WERI-Rb-1 (cell line): Measurements from ENCODE around the gene MAP2K2.

Source experiments
- DNase-seq: peaks from one replicate; pipeline ENCODE4 v3.0.0-alpha.2; 2020
- H3K27ac ChIP-seq: fragments of 250-450 bp; sonication (Bioruptor Pico); 2 replicates; pipeline ENCODE4 v1.5.1; 2020; ENCODE audit warnings: mild to moderate bottlenecking, moderate library complexity
- H3K27me3 ChIP-seq: fragments of 250-450 bp; sonication (Bioruptor Pico); 2 replicates; pipeline ENCODE4 v1.5.1; 2021; ENCODE audit warnings: mild to moderate bottlenecking, low read depth, moderate library complexity; ENCODE audit not compliant: insufficient read depth, severe bottlenecking
- H3K36me3 ChIP-seq: fragments of 250-450 bp; sonication (Bioruptor Pico); 2 replicates; pipeline ENCODE4 v1.5.1; 2020; ENCODE audit warnings: mild to moderate bottlenecking, moderate library complexity
- H3K4me3 ChIP-seq: 2 replicates; pipeline ENCODE4 v1.5.1; 2011; ENCODE audit warnings: low read depth, mild to moderate bottlenecking, control low read depth, low read length
- H3K9me3 ChIP-seq: fragments of 250-450 bp; sonication (Bioruptor Pico); 2 replicates; pipeline ENCODE4 v1.5.1; 2021; ENCODE audit warnings: mild to moderate bottlenecking, moderate library complexity; ENCODE audit not compliant: severe bottlenecking
- TF ChIP-seq, protein P1 (sequence below): IDR thresholded peaks from 2 replicates; pipeline ENCODE4 v1.5.1; 2011; ENCODE audit warnings: low read depth, mild to moderate bottlenecking, control low read depth, inconsistent platforms, low read length

The MAP2K2 gene

DNA sequence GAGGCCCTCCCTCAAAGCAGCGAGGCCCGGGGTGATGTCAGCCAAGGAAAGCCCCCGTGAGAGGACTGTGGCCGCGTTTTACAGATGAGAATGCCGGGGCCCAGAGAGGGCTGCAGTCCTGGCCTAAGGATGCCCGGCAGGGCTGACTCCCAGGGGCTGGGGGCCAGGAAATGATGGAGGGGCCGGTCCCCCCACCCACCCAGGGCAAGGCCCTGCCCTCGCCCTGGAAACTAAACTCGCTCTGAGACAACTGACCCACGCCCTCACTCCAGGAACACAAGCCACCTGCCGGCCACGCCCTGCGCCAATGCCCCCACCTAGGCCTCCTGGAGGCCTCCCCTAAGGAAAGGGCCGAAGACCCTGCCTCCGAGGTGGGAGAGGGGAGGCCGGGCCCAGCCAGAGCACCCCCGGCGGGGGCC lies 64.5 kb downstream of the MAP2K2 start:
- no peak for DNase-seq
- H3K4me3 ChIP-seq = no peak overlapping the region
- TF ChIP-seq, protein P1, sequence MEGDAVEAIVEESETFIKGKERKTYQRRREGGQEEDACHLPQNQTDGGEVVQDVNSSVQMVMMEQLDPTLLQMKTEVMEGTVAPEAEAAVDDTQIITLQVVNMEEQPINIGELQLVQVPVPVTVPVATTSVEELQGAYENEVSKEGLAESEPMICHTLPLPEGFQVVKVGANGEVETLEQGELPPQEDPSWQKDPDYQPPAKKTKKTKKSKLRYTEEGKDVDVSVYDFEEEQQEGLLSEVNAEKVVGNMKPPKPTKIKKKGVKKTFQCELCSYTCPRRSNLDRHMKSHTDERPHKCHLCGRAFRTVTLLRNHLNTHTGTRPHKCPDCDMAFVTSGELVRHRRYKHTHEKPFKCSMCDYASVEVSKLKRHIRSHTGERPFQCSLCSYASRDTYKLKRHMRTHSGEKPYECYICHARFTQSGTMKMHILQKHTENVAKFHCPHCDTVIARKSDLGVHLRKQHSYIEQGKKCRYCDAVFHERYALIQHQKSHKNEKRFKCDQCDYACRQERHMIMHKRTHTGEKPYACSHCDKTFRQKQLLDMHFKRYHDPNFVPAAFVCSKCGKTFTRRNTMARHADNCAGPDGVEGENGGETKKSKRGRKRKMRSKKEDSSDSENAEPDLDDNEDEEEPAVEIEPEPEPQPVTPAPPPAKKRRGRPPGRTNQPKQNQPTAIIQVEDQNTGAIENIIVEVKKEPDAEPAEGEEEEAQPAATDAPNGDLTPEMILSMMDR = no peak
- no peaks in the 10 kb centered on the region for H3K9me3 ChIP-seq
- H3K36me3 ChIP-seq = peaks cover 58% of the 10 kb centered on the region
- no peaks in the 10 kb centered on the region for H3K27me3 ChIP-seq
- peak overlapping the region; percentile 98 for H3K27ac ChIP-seq

DNA sequence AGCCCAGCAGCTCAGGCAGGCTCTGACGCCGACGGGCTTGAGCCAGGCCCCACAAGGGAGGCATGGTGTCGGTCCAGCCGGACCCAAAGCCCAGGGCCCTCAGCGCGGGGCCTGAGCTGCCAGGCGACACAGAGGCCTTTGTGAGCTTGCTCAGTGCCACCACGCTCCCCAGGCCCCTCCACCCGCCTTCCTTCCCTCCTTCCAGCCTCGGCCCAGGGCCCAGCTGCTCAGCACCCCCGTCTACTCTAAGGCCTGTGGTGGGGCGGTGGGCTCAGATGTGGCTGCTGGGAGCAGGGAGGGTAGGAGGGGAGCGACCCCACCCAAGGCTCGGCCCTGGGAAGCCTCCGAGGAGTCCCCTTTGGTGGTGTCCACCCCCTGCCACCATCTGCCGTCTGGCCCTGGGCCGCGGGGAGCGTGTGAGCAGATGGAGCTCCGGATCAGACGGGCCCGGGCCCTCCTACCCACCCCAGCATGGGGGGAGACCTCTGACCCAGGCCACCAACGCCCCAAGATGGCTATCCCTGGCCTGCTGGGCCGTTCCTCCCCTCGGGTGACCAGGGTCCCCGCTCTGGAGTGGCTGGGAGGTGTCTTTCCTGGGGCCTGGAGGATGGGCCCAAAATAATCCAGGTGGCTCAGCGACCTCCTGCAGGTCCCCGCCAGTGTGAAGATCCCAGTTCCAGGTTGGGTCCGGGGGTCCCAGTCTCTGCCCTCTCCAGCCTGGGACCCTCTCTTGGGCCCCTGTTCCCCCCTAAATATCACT lies 65.0 kb downstream of the MAP2K2 start:
- no peaks in the 10 kb centered on the region for H3K27me3 ChIP-seq
- peaks cover 61% of the 10 kb centered on the region for H3K36me3 ChIP-seq
- H3K4me3 ChIP-seq = peak overlapping the region; percentile 40
- peak; percentile 95 for DNase-seq
- TF ChIP-seq, protein P1 = no peak
- H3K27ac ChIP-seq = peak overlapping the region; percentile 98
- no peaks in the 10 kb centered on the region for H3K9me3 ChIP-seq

DNA sequence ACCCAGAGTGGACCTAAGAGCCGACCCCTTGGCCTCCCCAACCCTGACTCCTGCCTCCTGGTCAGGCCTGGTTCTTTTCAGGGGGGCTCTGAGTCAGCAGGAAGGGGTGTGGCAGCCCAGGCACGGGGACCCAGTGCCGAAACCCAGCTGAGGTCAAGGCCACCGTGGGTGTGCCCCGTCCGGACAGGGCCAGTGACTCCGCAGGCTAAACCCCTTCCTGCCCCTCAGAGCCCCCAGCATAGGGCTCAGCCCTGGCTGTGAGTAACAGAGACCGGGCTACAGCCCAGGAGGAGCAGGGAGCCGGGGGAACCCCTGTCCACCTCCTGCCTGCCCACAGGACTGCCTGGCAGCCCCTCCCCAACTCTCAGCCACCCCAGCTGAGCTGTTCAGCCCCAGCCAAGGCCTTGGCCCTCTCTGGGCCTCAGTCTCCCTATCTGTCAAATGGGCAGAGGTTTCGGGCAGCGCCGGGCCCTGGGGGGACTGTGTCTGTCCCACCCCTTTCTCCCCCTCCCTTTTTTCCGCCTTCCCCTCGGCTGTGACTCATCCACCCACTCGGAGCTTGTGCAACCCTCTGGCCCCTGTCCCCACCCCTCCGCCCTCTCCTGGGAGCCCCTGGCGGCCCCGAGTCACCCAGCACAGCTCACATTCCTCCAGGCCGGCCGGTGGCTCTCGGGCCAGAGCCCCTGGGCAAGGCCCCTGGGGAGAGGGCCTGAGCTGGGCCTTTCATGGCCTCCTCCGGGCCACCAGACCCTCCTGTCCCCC lies 65.8 kb downstream of the MAP2K2 start:
- peak; percentile 78 for DNase-seq
- Histone ChIP-seq H3K9me3 (no peaks in the 10 kb centered on the region), H3K36me3 (peaks cover 64% of the 10 kb centered on the region), H3K4me3 (peak overlapping the region; percentile 40), H3K27me3 (no peaks in the 10 kb centered on the region), H3K27ac (peak overlapping the region; percentile 98)
- TF ChIP-seq, protein P1 = no peak

DNA sequence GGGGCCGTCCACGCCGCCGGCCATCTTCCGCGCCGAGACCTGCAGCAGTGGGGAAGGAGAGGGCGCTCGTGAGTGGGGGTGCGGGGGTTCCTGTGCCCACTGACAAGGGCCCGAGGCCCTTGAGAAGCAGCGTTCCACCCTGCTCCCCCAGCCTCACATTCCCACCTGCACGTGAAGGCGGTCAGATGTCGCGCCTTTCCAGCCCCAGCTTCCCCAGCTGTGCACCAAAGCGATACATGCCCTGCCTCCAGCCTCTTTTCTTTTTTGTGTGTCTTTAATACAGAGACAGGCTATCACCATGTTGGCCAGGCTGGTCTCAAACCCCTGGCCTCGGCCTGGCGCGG lies 68.7 kb downstream of the MAP2K2 start:
- Histone ChIP-seq H3K27me3 (no peaks in the 10 kb centered on the region), H3K27ac (no peak overlapping the region), H3K36me3 (peaks cover 70% of the 10 kb centered on the region), H3K4me3 (no peak overlapping the region), H3K9me3 (no peaks in the 10 kb centered on the region)
- TF ChIP-seq, protein P1 = no peak
- no peak for DNase-seq

DNA sequence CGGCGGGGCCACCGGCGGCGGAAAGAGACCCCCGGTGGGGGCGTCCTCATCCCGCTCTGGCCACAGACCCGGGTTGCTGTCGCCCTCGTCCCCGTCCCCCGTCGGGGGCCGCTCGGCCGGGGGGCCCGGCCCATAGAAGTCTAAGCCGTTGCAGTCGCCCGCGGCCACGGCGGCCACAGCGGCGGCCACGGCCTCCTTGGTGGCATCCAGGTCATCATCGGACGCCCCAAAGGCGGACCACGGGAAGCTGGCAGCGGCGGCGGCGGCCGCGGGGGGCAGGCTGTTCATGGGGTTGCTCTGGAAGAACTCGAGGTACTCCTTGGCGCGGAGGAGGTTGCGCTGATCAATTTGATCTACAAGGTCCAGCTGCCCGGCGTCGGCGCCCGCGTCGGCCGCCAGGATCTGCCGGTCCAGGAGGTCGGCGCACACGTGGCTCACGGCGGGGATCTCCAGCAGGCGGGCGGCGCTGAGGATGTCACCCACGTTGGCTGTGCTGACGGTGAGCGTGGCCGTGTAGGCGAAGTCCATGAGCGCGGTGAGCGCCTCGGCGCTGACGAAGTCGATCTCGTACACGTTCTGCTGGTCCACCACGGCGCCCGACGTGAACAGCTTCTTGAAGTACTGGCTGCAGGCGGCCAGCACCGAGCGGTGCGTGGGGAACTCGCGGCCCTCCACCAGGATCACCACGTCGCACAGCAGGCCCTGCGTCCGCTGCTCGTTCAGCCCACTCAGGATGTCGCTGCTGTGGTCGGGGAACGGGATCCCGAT lies 69.3 kb downstream of the MAP2K2 start:
- Histone ChIP-seq H3K9me3 (no peaks in the 10 kb centered on the region), H3K27me3 (no peaks in the 10 kb centered on the region), H3K27ac (no peak overlapping the region), H3K4me3 (no peak overlapping the region), H3K36me3 (peaks cover 73% of the 10 kb centered on the region)
- no peak for DNase-seq
- TF ChIP-seq, protein P1 = no peak
